IMR-90 (cell line): Measurements from ENCODE around the gene ANO7. TPM values are rescaled to one million over a fixed set of nuclear protein-coding genes. Genes with fewer than 3 reads are reported as not detected.

Source experiments
- ATAC-seq: fragments of 200-7000 bp; cut with Tn5 transposase; 2 replicates; pipeline ENCODE4 v1.9.1; 2020; ENCODE audit warnings: low read depth, mild to moderate bottlenecking, moderate library complexity
- BruUV-seq: library from RNA; stranded (reverse); fragments of 400-500 nt; replicated peaks from 2 replicates; lab custom pipeline; 2021; lab: Mats Ljungman, UMichigan
- CTCF ChIA-PET: fragments of 300-600 bp; formaldehyde crosslinking; extraction: SDS; loops from one replicate; lab custom pipeline; 2021; ENCODE audit warnings: antibody characterized with exemption; lab: Yijun Ruan, JAX
- POLR2A ChIA-PET: fragments of 300-600 bp; sonication (Branson Sonifier 250); formaldehyde crosslinking; loops from one replicate; lab custom pipeline; 2022; ENCODE audit warnings: antibody characterized with exemption; ENCODE audit not compliant: unreplicated experiment; lab: Charles Lee
- DNase-seq: peaks from one replicate; pipeline ENCODE4 v3.0.0; 2013
- H2AFZ ChIP-seq: replicated peaks from 2 replicates; pipeline ENCODE3; 2013; ENCODE audit warnings: low read length, mild to moderate bottlenecking; ENCODE audit not compliant: poor library complexity
- H2AK5ac ChIP-seq: 2 replicates; pipeline ENCODE4 v1.6.1; 2013; ENCODE audit warnings: low read depth, low read length, inconsistent platforms
- H2AK9ac ChIP-seq: replicated peaks from 2 replicates; pipeline ENCODE3; 2013; ENCODE audit warnings: mild to moderate bottlenecking, low read depth, low read length, moderate library complexity; ENCODE audit not compliant: poor library complexity
- H2BK120ac ChIP-seq: 2 replicates; pipeline ENCODE4 v1.6.1; 2013; ENCODE audit warnings: low read depth, low read length, inconsistent platforms
- H2BK15ac ChIP-seq: 3 replicates; pipeline ENCODE4 v1.6.1; 2013; ENCODE audit warnings: low read depth, low read length, inconsistent platforms
- H2BK20ac ChIP-seq: 2 replicates; pipeline ENCODE4 v1.6.1; 2013; ENCODE audit warnings: low read depth, mild to moderate bottlenecking, inconsistent platforms, low read length, moderate library complexity
- H2BK5ac ChIP-seq: 2 replicates; pipeline ENCODE4 v1.6.1; 2013; ENCODE audit warnings: mild to moderate bottlenecking, low read depth, low read length, inconsistent platforms; ENCODE audit not compliant: poor library complexity, severe bottlenecking
- H3K14ac ChIP-seq: replicated peaks from 2 replicates; pipeline ENCODE4 v1.6.1; 2013; ENCODE audit warnings: low read depth, low read length, inconsistent platforms
- H3K18ac ChIP-seq: 2 replicates; pipeline ENCODE4 v1.6.1; 2013; ENCODE audit warnings: low read depth, low read length, control low read depth
- H3K23ac ChIP-seq: 2 replicates; pipeline ENCODE4 v1.6.1; 2013; ENCODE audit warnings: low read depth, low read length, inconsistent platforms
- H3K27ac ChIP-seq: 2 replicates; pipeline ENCODE4 v1.5.1; 2013; ENCODE audit warnings: mild to moderate bottlenecking, control low read depth, low read length; ENCODE audit not compliant: insufficient read depth
- H3K27me3 ChIP-seq: 2 replicates; pipeline ENCODE4 v1.6.1; 2013; ENCODE audit warnings: low read length; ENCODE audit not compliant: control insufficient read depth, insufficient read depth
- H3K36me3 ChIP-seq: 2 replicates; pipeline ENCODE4 v1.6.1; 2013; ENCODE audit warnings: low read length, mixed read lengths; ENCODE audit not compliant: control insufficient read depth, insufficient read depth
- H3K4ac ChIP-seq: 2 replicates; pipeline ENCODE4 v1.6.1; 2013; ENCODE audit warnings: low read depth, low read length, inconsistent platforms
- H3K4me1 ChIP-seq: 2 replicates; pipeline ENCODE4 v1.6.1; 2013; ENCODE audit warnings: low read length, mixed read lengths; ENCODE audit not compliant: control insufficient read depth, insufficient read depth
- H3K4me2 ChIP-seq: 2 replicates; pipeline ENCODE4 v1.6.1; 2013; ENCODE audit warnings: low read depth, mild to moderate bottlenecking, control low read depth, low read length, moderate library complexity
- H3K4me3 ChIP-seq: 2 replicates; pipeline ENCODE4 v1.5.1; 2013; ENCODE audit warnings: low read depth, mild to moderate bottlenecking, control low read depth, low read length, moderate library complexity; ENCODE audit not compliant: insufficient read depth
- H3K56ac ChIP-seq: 2 replicates; pipeline ENCODE4 v1.6.1; 2013; ENCODE audit warnings: low read length, inconsistent platforms; ENCODE audit not compliant: insufficient read depth; ENCODE audit errors: extremely low read depth
- H3K79me1 ChIP-seq, 2 experiments: 2 replicates each; pipeline ENCODE4 v1.6.1; 2013; ENCODE audit warnings: low read length in 2 of 2, inconsistent platforms in 1 of 2, low read depth in 1 of 2
- H3K9ac ChIP-seq: 2 replicates; pipeline ENCODE4 v1.6.1; 2013; ENCODE audit warnings: low read depth, low read length, control low read depth
- H3K9me1 ChIP-seq: 2 replicates; pipeline ENCODE4 v1.6.1; 2013; ENCODE audit warnings: low read length, inconsistent platforms; ENCODE audit not compliant: insufficient read depth
- H3K9me3 ChIP-seq: 2 replicates; pipeline ENCODE4 v1.6.1; 2013; ENCODE audit warnings: low read length; ENCODE audit not compliant: control insufficient read depth, insufficient read depth
- H4K20me1 ChIP-seq: 2 replicates; pipeline ENCODE4 v1.6.1; 2013; ENCODE audit warnings: low read length, inconsistent platforms; ENCODE audit not compliant: insufficient read depth
- H4K5ac ChIP-seq: 2 replicates; pipeline ENCODE4 v1.6.1; 2013; ENCODE audit warnings: mild to moderate bottlenecking, low read depth, low read length, control low read depth
- H4K8ac ChIP-seq, 2 experiments: 2 replicates each; pipeline ENCODE4 v1.6.1; 2013; ENCODE audit warnings: low read depth in 2 of 2, low read length in 2 of 2, control low read depth in 1 of 2, inconsistent platforms in 1 of 2
- H4K91ac ChIP-seq: 2 replicates; pipeline ENCODE4 v1.6.1; 2013; ENCODE audit warnings: low read depth, low read length, inconsistent platforms; ENCODE audit not compliant: insufficient read depth
- BHLHE40 ChIP-seq: fragments of 150-350 bp; IDR thresholded peaks from 2 replicates; pipeline ENCODE4 v1.6.1; 2016; ENCODE audit warnings: mild to moderate bottlenecking, low read depth, low read length
- FOS ChIP-seq: fragments of 150-350 bp; IDR thresholded peaks from 2 replicates; pipeline ENCODE4 v1.6.1; 2016; ENCODE audit warnings: low read depth, low read length
- MAFK ChIP-seq: IDR thresholded peaks from 2 replicates; pipeline ENCODE4 v1.6.1; 2012; ENCODE audit warnings: low read depth, low read length, improper control_type of control experiment
- MAZ ChIP-seq: IDR thresholded peaks from 2 replicates; pipeline ENCODE4 v1.6.1; 2012; ENCODE audit warnings: low read depth, mild to moderate bottlenecking, low read length, improper control_type of control experiment, moderate library complexity, borderline replicate concordance
- NFE2L2 ChIP-seq: fragments of 150-350 bp; IDR thresholded peaks from 2 replicates; pipeline ENCODE4 v1.6.1; 2016; ENCODE audit warnings: low read depth, mild to moderate bottlenecking, low read length
- POLR2A ChIP-seq: IDR thresholded peaks from 2 replicates; pipeline ENCODE4 v1.6.1; 2012; ENCODE audit warnings: mild to moderate bottlenecking, low read depth, low read length
- RAD21 ChIP-seq: IDR thresholded peaks from 2 replicates; pipeline ENCODE4 v1.6.1; 2012; ENCODE audit warnings: low read length, improper control_type of control experiment
- RFX5 ChIP-seq: IDR thresholded peaks from 2 replicates; pipeline ENCODE4 v1.8.0; 2012; ENCODE audit warnings: low read depth, mild to moderate bottlenecking, low read length, moderate library complexity
- WGBS, 2 experiments: methylation state at CpG; one replicate each; pipeline versions ENCODE4 v1.1.5 to v1.1.7; 2013; ENCODE audit warnings: missing lambda C conversion rate in 2 of 2; ENCODE audit not compliant: insufficient read length in 1 of 2; ENCODE audit errors: extremely low coverage in 2 of 2; 5-methylcytosine and 5-hydroxymethylcytosine counted together
- dilution Hi-C: fragments of 300-500 bp; cut with HindIII; formaldehyde crosslinking; loops from one replicate; pipeline ENCODE4 v1.14.3; 2018; ENCODE audit warnings: low sequenced_read_pairs; ENCODE audit not compliant: unreplicated experiment
- in situ Hi-C: fragments of 300-500 bp; cut with MboI; formaldehyde crosslinking; loops from 3 replicates; pipeline ENCODE4 v1.14.3; 2019; ENCODE audit warnings: low sequenced_read_pairs, inconsistent platforms, mixed read lengths
- intact Hi-C: fragments of 100-400 bp; cut with micrococcal nuclease; formaldehyde crosslinking; loops from 2 replicates; pipeline ENCODE4 v1.10.0; 2022
- polyA plus RNA-seq, 3 experiments: library from polyadenylated mRNA; depleted of rRNA; stranded (reverse); fragments of >200 nt; gene quantifications; 2 replicates each; pipeline ENCODE4 v1.2.3, GENCODE V29; 2012; ENCODE audit warnings: low replicate concordance in 1 of 3
- total RNA-seq: library from RNA; depleted of rRNA; stranded (reverse); fragments of >200 nt; gene quantifications from 2 replicates; pipeline ENCODE4 v1.2.3, GENCODE V29; 2012
- TF ChIP-seq, protein P1 (sequence below): conservative IDR thresholded peaks from 2 replicates; pipeline ENCODE4 v1.5.1; 2012; ENCODE audit warnings: mild to moderate bottlenecking, low read depth, low read length, improper control_type of control experiment

Gene ANO7
- total and polyA plus RNA-seq, 2 of the 4 experiments (the other 2 are of a cell fraction) = 0.36 to 3.4 TPM

DNA sequence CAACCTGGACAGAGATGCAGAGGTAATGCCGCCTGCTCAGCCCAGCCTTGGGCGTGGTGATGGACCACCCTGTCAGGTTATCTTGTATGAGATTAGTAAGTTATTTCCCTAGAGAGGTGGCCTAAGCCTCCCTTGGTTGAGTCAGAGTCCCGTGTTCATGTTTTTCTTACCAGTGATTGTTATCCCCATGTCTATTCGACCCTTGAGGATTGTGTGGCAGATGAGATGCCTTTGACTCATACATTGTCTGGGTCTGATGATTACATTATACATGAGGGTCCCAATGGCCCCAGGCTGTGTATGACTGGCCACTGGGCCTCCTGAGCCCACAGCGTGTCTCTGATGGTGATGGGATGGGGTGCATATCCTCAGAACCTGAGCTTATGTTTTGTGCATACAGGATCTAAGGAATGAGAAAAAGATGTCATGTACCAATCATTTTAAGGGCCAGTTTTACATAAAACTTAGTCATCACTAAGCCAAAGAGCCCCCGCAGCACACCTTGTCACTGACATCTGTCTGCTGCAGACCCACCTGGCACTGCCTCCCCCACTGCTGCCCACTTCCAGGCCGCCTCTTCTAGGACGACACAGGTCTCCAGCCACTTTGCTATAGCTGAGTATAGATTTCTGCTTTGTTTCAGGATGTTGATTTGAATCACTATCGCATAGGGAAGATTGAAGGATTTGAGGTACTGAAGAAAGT is 30.5 kb upstream of the ANO7 start:
- CTCF ChIA-PET = no interaction called here
- Histone ChIP-seq H3K4me1 (peaks cover 9% of the 10 kb centered on the region), H3K27ac (no peak overlapping the region), H3K23ac (0 out of 2 replicates have a peak overlapping the region, but pooled peaks have one; percentile 20), H3K4me2 (no peak overlapping the region), H4K5ac (no peak overlapping the region), H4K91ac (no peak overlapping the region), H2AFZ (no peak overlapping the region), H3K27me3 (no peaks in the 10 kb centered on the region), H3K36me3 (peaks cover 30% of the 10 kb centered on the region), H4K20me1 (peaks cover 17% of the 10 kb centered on the region), H3K9me1 (peaks cover 19% of the 10 kb centered on the region), H3K4me3 (no peak overlapping the region), H4K8ac (no peak overlapping the region), H3K18ac (no peak overlapping the region), H2BK20ac (no peak overlapping the region), H2AK9ac (no peak overlapping the region), H2BK5ac (no peak overlapping the region), H3K9ac (no peak overlapping the region), H3K79me1 (peaks cover 10 to 35% of the 10 kb centered on the region in 2 experiments; a peak in 3 of 4 replicates), H2AK5ac (no peak overlapping the region), H3K56ac (no peak overlapping the region), H2BK15ac (no peak overlapping the region), H2BK120ac (no peak overlapping the region), H3K4ac (no peak overlapping the region), H3K9me3 (no peaks in the 10 kb centered on the region), H3K14ac (no peak overlapping the region)
- TF ChIP-seq NFE2L2 (no peak), RAD21 (no peak), BHLHE40 (peak; percentile 62), MAZ (no peak), RFX5 (no peak), FOS (peak; percentile 28; the same call in 1 of the 2 replicates), POLR2A (no peak), MAFK (no peak)
- TF ChIP-seq, protein P1, sequence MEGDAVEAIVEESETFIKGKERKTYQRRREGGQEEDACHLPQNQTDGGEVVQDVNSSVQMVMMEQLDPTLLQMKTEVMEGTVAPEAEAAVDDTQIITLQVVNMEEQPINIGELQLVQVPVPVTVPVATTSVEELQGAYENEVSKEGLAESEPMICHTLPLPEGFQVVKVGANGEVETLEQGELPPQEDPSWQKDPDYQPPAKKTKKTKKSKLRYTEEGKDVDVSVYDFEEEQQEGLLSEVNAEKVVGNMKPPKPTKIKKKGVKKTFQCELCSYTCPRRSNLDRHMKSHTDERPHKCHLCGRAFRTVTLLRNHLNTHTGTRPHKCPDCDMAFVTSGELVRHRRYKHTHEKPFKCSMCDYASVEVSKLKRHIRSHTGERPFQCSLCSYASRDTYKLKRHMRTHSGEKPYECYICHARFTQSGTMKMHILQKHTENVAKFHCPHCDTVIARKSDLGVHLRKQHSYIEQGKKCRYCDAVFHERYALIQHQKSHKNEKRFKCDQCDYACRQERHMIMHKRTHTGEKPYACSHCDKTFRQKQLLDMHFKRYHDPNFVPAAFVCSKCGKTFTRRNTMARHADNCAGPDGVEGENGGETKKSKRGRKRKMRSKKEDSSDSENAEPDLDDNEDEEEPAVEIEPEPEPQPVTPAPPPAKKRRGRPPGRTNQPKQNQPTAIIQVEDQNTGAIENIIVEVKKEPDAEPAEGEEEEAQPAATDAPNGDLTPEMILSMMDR = no peak
- dilution Hi-C loops (no loop called here), intact Hi-C loops (no loop called here), in situ Hi-C loops (no loop called here)
- no peak for ATAC-seq
- 90% methylated on average over 2 of the region's 9 CpGs; no CpG with 5 or more reads in 1 of the 2 experiments for WGBS, 2 experiments
- POLR2A ChIA-PET = no interaction called here
- no TSS peak for BruUV-seq
- peak; percentile 71 for DNase-seq
